PC-3 (cell line): ENCODE results near the gene CAMTA1.

Experiments used
- CTCF ChIP-seq: fragments of 300-600 bp; sonication (generic); conservative IDR thresholded peaks from 2 replicates; pipeline ENCODE4 v1.5.1; 2017; ENCODE audit warnings: antibody characterized with exemption, low read depth, mild to moderate bottlenecking, low read length
- EZH2phosphoT487 ChIP-seq: fragments of 300-600 bp; sonication (generic); IDR thresholded peaks from 2 replicates; pipeline ENCODE4 v1.6.1; 2018; ENCODE audit warnings: mild to moderate bottlenecking, antibody characterized with exemption, low read length, borderline replicate concordance

DNA sequence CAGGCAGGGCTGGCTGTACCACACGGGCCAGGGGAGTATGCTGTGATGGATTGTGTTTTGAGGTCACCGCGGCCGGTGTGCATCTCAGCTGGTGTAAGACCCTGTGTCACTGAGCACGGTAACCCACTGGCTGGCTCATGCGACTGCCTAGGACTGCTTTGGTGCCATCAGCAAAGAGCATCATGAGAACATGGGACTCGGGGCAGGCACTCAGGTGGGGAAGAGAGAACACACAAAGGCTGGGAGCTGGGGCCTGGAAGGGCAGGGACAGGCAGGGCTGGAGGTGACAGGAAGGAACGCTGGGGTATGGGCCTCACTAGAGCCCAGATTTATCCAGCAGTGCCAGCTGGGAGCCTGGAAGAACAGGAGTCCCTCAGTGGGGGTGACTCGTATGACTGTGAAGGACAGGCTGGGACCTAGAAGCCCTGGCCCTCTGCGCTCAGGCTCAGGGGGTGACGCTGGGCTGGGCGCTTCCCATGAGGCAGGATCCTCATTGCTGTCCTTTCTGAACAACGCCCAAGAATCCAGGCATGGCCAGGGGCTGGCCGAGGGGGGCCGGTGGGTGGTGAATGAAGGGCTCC, 775.4 kb downstream of the CAMTA1 start:
- TF ChIP-seq CTCF, result no peak
- TF ChIP-seq EZH2phosphoT487, result no peak
